ENCODE data around the gene OTULINL.

Gene OTULINL

GRCh38 chr5:14603141-14603540, 21.5 kb downstream of the OTULINL start:
- FAIRE-seq, result no peak

- FAIRE-seq, result no peak
These were observed 25.5 kb downstream of the OTULINL start for GRCh38 chr5:14607104-14607503.

GRCh38 chr5:14608169-14608568, 26.6 kb downstream of the OTULINL start:
- no peak for FAIRE-seq

- no peak for FAIRE-seq
These were observed 30.1 kb downstream of the OTULINL start for GRCh38 chr5:14611737-14612136.

- no peak for FAIRE-seq
These were observed 32.9 kb downstream of the OTULINL start for GRCh38 chr5:14614490-14614889.

GRCh38 chr5:14615365-14615764, 33.8 kb downstream of the OTULINL start:
- FAIRE-seq, result no peak

- FAIRE-seq, result no peak
These were observed 35.8 kb downstream of the OTULINL start for GRCh38 chr5:14617441-14617840.

GRCh38 chr5:14627270-14627669, 45.7 kb downstream of the OTULINL start:
- no peak for FAIRE-seq

- FAIRE-seq, result no peak
These were observed 46.8 kb downstream of the OTULINL start for GRCh38 chr5:14628346-14628745.

- FAIRE-seq, result no peak
These were observed 49.1 kb downstream of the OTULINL start for GRCh38 chr5:14630671-14631070.

- FAIRE-seq, result no peak
These were observed 54.1 kb downstream of the OTULINL start for GRCh38 chr5:14635656-14636055.

GRCh38 chr5:14640765-14641164, 59.2 kb downstream of the OTULINL start:
- no peak for FAIRE-seq

GRCh38 chr5:14644623-14645237, 63.1 kb downstream of the OTULINL start:
- FAIRE-seq, result no peak

- FAIRE-seq, result no peak
These were observed 68.5 kb downstream of the OTULINL start for GRCh38 chr5:14650052-14650451.

GRCh38 chr5:14655146-14655741, 73.7 kb downstream of the OTULINL start:
- FAIRE-seq, result no peak

- FAIRE-seq, result no peak
These were observed 75.3 kb downstream of the OTULINL start for GRCh38 chr5:14656898-14657297.

GRCh38 chr5:14659821-14660607, 78.4 kb downstream of the OTULINL start:
- FAIRE-seq, result no peak

GRCh38 chr5:14660833-14661232, 79.2 kb downstream of the OTULINL start:
- FAIRE-seq, result no peak

Data from TTC549 (cell line).